ENCODE data around the gene HAVCR1. TPM values are rescaled to one million over a fixed set of nuclear protein-coding genes. Genes with fewer than 3 reads are reported as not detected.

The HAVCR1 gene
- total RNA-seq, 1 experiment from 2014 or later = not detected

GRCh38 chr5:157004893-157005551 lies 53.9 kb downstream of the HAVCR1 start:
- no peak overlapping the region for H3K27ac ChIP-seq (ENCODE audit: low read depth, low read length, poor library complexity, severe bottlenecking)
- no peaks in the 10 kb centered on the region for H3K4me1 ChIP-seq (ENCODE audit: insufficient read depth, low read length, poor library complexity, severe bottlenecking)
- no TSS peak for BruUV-seq (replicated peaks)
- H3K4me3 ChIP-seq (ENCODE audit: low read depth, low read length, poor library complexity, severe bottlenecking) = no peak overlapping the region
- intact Hi-C loops (cut with micrococcal nuclease; ENCODE audit: unreplicated experiment) = no loop called here
- no peak for TF ChIP-seq CTCF (conservative IDR thresholded peaks at IDR 0.05; ENCODE audit: low read depth, low read length)
- no peaks in the 10 kb centered on the region for H3K27me3 ChIP-seq (replicated peaks; ENCODE audit: insufficient read depth, low read depth, low read length, poor library complexity)
- H3K36me3 ChIP-seq (ENCODE audit: insufficient read depth, low read length, poor library complexity, severe bottlenecking) = no peaks in the 10 kb centered on the region
- ChIA-PET POLR2A (ENCODE audit: low non-redundant PET) (no interaction called here), CTCF (no interaction called here)
- no peaks in the 10 kb centered on the region for H3K9me3 ChIP-seq (ENCODE audit: low read depth, low read length, poor library complexity, severe bottlenecking)
- DNase-seq (ENCODE audit: low spot score) = no peak

- H3K4me1 ChIP-seq (ENCODE audit: insufficient read depth, low read length, poor library complexity, severe bottlenecking) = no peaks in the 10 kb centered on the region
- ChIA-PET CTCF (no interaction called here), POLR2A (ENCODE audit: low non-redundant PET) (no interaction called here)
- H3K27me3 ChIP-seq (replicated peaks; ENCODE audit: insufficient read depth, low read depth, low read length, poor library complexity) = no peaks in the 10 kb centered on the region
- H3K4me3 ChIP-seq (ENCODE audit: low read depth, low read length, poor library complexity, severe bottlenecking) = no peak overlapping the region
- no TSS peak for BruUV-seq (replicated peaks)
- no peak for DNase-seq (ENCODE audit: low spot score)
- H3K36me3 ChIP-seq (ENCODE audit: insufficient read depth, low read length, poor library complexity, severe bottlenecking) = no peaks in the 10 kb centered on the region
- TF ChIP-seq CTCF (conservative IDR thresholded peaks at IDR 0.05; ENCODE audit: low read depth, low read length) (no peak), EZH2 (IDR thresholded peaks at IDR 0.05; ENCODE audit: borderline replicate concordance, low read depth, low read length, poor library complexity, severe bottlenecking) (no peak)
- intact Hi-C loops (cut with micrococcal nuclease; ENCODE audit: unreplicated experiment) = no loop called here
- H3K9me3 ChIP-seq (ENCODE audit: low read depth, low read length, poor library complexity, severe bottlenecking) = no peaks in the 10 kb centered on the region
- no peak overlapping the region for H3K27ac ChIP-seq (ENCODE audit: low read depth, low read length, poor library complexity, severe bottlenecking)
These were observed 67.2 kb downstream of the HAVCR1 start for GRCh38 chr5:156991714-156992113.

- Histone ChIP-seq H3K4me1 (ENCODE audit: insufficient read depth, low read length, poor library complexity, severe bottlenecking) (no peaks in the 10 kb centered on the region), H3K27ac (ENCODE audit: low read depth, low read length, poor library complexity, severe bottlenecking) (no peak overlapping the region), H3K27me3 (replicated peaks; ENCODE audit: insufficient read depth, low read depth, low read length, poor library complexity) (no peaks in the 10 kb centered on the region), H3K9me3 (ENCODE audit: low read depth, low read length, poor library complexity, severe bottlenecking) (no peaks in the 10 kb centered on the region), H3K36me3 (ENCODE audit: insufficient read depth, low read length, poor library complexity, severe bottlenecking) (no peaks in the 10 kb centered on the region), H3K4me3 (ENCODE audit: low read depth, low read length, poor library complexity, severe bottlenecking) (no peak overlapping the region)
- no TSS peak for BruUV-seq (replicated peaks)
- DNase-seq (ENCODE audit: low spot score) = no peak
- POLR2A ChIA-PET (ENCODE audit: low non-redundant PET) = no interaction called here
- intact Hi-C loops (cut with micrococcal nuclease; ENCODE audit: unreplicated experiment) = no loop called here
- CTCF ChIA-PET = no interaction called here
- TF ChIP-seq EZH2 (IDR thresholded peaks at IDR 0.05; ENCODE audit: borderline replicate concordance, low read depth, low read length, poor library complexity, severe bottlenecking) = no peak
- TF ChIP-seq CTCF (conservative IDR thresholded peaks at IDR 0.05; ENCODE audit: low read depth, low read length) = no peak
These were observed 74.9 kb downstream of the HAVCR1 start for GRCh38 chr5:156984064-156984463.

Data from A673 (cell line).